ENCODE data around the gene CYB5R3.

DNA sequence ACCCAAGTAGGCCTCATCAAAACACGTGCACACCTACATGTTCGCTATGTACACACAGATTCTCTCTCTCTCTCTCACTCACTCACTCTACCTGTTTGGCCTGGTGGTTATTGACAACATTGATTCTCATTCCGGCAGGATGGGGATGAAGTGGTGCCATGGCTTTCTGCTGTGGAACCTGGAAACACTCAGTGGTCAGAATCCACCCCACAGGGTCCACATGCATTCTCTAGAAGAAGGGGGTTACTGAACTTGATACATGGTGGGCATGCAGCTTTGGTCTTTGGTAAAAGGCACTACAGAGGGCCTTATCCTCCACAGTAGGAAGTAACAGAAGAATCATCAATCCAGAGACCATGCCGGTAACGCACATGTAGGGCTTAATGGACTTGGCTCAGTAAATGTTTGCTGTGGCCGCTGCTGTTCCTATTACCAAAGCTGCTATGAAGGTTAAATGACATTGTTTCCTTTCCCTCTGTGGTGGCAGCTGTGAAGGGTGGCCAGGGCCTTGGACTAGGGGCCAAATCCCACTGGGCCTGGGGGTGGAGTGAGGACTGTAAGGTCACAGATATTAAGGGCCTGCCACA is 47.2 kb downstream of the CYB5R3 start:
- TF ChIP-seq, protein P1, sequence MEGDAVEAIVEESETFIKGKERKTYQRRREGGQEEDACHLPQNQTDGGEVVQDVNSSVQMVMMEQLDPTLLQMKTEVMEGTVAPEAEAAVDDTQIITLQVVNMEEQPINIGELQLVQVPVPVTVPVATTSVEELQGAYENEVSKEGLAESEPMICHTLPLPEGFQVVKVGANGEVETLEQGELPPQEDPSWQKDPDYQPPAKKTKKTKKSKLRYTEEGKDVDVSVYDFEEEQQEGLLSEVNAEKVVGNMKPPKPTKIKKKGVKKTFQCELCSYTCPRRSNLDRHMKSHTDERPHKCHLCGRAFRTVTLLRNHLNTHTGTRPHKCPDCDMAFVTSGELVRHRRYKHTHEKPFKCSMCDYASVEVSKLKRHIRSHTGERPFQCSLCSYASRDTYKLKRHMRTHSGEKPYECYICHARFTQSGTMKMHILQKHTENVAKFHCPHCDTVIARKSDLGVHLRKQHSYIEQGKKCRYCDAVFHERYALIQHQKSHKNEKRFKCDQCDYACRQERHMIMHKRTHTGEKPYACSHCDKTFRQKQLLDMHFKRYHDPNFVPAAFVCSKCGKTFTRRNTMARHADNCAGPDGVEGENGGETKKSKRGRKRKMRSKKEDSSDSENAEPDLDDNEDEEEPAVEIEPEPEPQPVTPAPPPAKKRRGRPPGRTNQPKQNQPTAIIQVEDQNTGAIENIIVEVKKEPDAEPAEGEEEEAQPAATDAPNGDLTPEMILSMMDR (IDR thresholded peaks at IDR 0.05) = no peak
- TF ChIP-seq, protein P2, sequence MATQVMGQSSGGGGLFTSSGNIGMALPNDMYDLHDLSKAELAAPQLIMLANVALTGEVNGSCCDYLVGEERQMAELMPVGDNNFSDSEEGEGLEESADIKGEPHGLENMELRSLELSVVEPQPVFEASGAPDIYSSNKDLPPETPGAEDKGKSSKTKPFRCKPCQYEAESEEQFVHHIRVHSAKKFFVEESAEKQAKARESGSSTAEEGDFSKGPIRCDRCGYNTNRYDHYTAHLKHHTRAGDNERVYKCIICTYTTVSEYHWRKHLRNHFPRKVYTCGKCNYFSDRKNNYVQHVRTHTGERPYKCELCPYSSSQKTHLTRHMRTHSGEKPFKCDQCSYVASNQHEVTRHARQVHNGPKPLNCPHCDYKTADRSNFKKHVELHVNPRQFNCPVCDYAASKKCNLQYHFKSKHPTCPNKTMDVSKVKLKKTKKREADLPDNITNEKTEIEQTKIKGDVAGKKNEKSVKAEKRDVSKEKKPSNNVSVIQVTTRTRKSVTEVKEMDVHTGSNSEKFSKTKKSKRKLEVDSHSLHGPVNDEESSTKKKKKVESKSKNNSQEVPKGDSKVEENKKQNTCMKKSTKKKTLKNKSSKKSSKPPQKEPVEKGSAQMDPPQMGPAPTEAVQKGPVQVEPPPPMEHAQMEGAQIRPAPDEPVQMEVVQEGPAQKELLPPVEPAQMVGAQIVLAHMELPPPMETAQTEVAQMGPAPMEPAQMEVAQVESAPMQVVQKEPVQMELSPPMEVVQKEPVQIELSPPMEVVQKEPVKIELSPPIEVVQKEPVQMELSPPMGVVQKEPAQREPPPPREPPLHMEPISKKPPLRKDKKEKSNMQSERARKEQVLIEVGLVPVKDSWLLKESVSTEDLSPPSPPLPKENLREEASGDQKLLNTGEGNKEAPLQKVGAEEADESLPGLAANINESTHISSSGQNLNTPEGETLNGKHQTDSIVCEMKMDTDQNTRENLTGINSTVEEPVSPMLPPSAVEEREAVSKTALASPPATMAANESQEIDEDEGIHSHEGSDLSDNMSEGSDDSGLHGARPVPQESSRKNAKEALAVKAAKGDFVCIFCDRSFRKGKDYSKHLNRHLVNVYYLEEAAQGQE (IDR thresholded peaks at IDR 0.05) = no peak
- TF ChIP-seq POLR2A (IDR thresholded peaks at IDR 0.05; ENCODE audit: low read length) = no peak
- TF ChIP-seq MYC (IDR thresholded peaks at IDR 0.05; ENCODE audit: borderline replicate concordance, low read length) = no peak
